Activated gamma-delta T cell treated with Interleukin-2 at 50 U/mL for 16 hours (primary cell): ENCODE measurements around the gene IPO9.
"Not testable (repeated sequence)": the region's sequence is repeated elsewhere in the genome, so short reads cannot be mapped to it uniquely, and the experiment has no call there.

Experiments
- DNase-seq: peaks from one replicate; pipeline ENCODE4 v3.0.0-alpha.2; 2020

Gene IPO9

GRCh38 chr1:201849372-201850052 lies 20.6 kb downstream of the IPO9 start:
- DNase-seq = no peak

- no peak for DNase-seq
Measured at GRCh38 chr1:201850053-201850397, 21.1 kb downstream of the IPO9 start.

GRCh38 chr1:201851949-201852348 lies 23.0 kb downstream of the IPO9 start:
- DNase-seq = no peak

GRCh38 chr1:201856722-201857121 lies 27.8 kb downstream of the IPO9 start:
- not testable (repeated sequence) for DNase-seq

GRCh38 chr1:201859424-201859823 lies 30.5 kb downstream of the IPO9 start:
- no peak for DNase-seq

- DNase-seq = no peak
Measured at GRCh38 chr1:201861448-201861847, 32.5 kb downstream of the IPO9 start.

- DNase-seq = no peak
Measured at GRCh38 chr1:201870397-201870796, 41.4 kb downstream of the IPO9 start.

- no peak for DNase-seq
Measured at GRCh38 chr1:201874672-201875071, 45.7 kb downstream of the IPO9 start.

GRCh38 chr1:201876148-201876818 lies 47.3 kb downstream of the IPO9 start:
- DNase-seq = no peak

- DNase-seq = no peak
Measured at GRCh38 chr1:201877877-201878401, 49.0 kb downstream of the IPO9 start.

GRCh38 chr1:201880928-201881571 lies 52.1 kb downstream of the IPO9 start:
- no peak for DNase-seq

GRCh38 chr1:201881617-201882016 lies 52.7 kb downstream of the IPO9 start:
- DNase-seq = no peak

- no peak for DNase-seq
Measured at GRCh38 chr1:201882665-201883132, 53.7 kb downstream of the IPO9 start.

GRCh38 chr1:201883266-201883665 lies 54.3 kb downstream of the IPO9 start:
- no peak for DNase-seq

GRCh38 chr1:201883786-201884185 lies 54.8 kb downstream of the IPO9 start:
- DNase-seq = no peak

- no peak for DNase-seq
Measured at GRCh38 chr1:201884425-201884824, 55.5 kb downstream of the IPO9 start.

GRCh38 chr1:201885531-201886075 lies 56.6 kb downstream of the IPO9 start:
- no peak for DNase-seq

GRCh38 chr1:201886103-201886885 lies 57.3 kb downstream of the IPO9 start:
- DNase-seq = no peak

GRCh38 chr1:201887116-201887866 lies 58.3 kb downstream of the IPO9 start:
- DNase-seq = no peak

- DNase-seq = no peak
Measured at GRCh38 chr1:201888282-201889089, 59.5 kb downstream of the IPO9 start, which contains the start of gene SHISA4. Gene SHISA4 (plus strand): TSS chr1:201888898. CDS start chr1:201888995, 97 bp downstream.
